ENCODE measurements around the gene C1QTNF4. TPM values are rescaled to one million over a fixed set of nuclear protein-coding genes. Genes with fewer than 3 reads are reported as not detected.

Gene C1QTNF4
- polyA plus RNA-seq, 4 donors, result 6.1 to 12.8 (median 9.5) TPM

Other genes with a start within 250 kb of the C1QTNF4 start
- under 1 TPM in 3 of 4 donors, not detected in 1; 0.03 to 0.14 (median 0.07) TPM for gene MYBPC3, start 241.7 kb downstream of the C1QTNF4 start, polyA plus RNA-seq (ENCODE audit: insufficient read length in 4 of 4)
- gene SPI1, start 215.9 kb downstream of the C1QTNF4 start, polyA plus RNA-seq (ENCODE audit: insufficient read length in 4 of 4), result 1 to 10 TPM; 3.4 to 7.8 (median 4.4) TPM
- 10 to 100 TPM; 42.6 to 72.0 (median 45.5) TPM for gene SLC39A13, start 185.8 kb downstream of the C1QTNF4 start, polyA plus RNA-seq (ENCODE audit: insufficient read length in 4 of 4)
- 100 to 1,000 TPM; 108 to 161 (median 148) TPM for gene PSMC3, start 168.0 kb downstream of the C1QTNF4 start, polyA plus RNA-seq (ENCODE audit: insufficient read length in 4 of 4)
- gene RAPSN, start 145.3 kb downstream of the C1QTNF4 start, polyA plus RNA-seq (ENCODE audit: insufficient read length in 4 of 4), result under 1 TPM in 2 of 4 donors, not detected in 2; 0.17 to 0.26 TPM
- gene CELF1, start 41.3 kb downstream of the C1QTNF4 start, polyA plus RNA-seq (ENCODE audit: insufficient read length in 4 of 4), result 100 to 1,000 TPM in 2 of 4 donors, 10 to 100 TPM in 2; 76.5 to 122 (median 106) TPM
- 10 to 100 TPM; 36.7 to 57.6 (median 51.7) TPM for gene PTPMT1, start 28.8 kb downstream of the C1QTNF4 start, polyA plus RNA-seq (ENCODE audit: insufficient read length in 4 of 4)
- gene KBTBD4, start 15.4 kb downstream of the C1QTNF4 start, polyA plus RNA-seq (ENCODE audit: insufficient read length in 4 of 4), result 10 to 100 TPM; 21.2 to 26.5 (median 25.0) TPM
- gene NDUFS3, start 15.3 kb downstream of the C1QTNF4 start, polyA plus RNA-seq (ENCODE audit: insufficient read length in 4 of 4), result 100 to 1,000 TPM in 3 of 4 donors, 10 to 100 TPM in 1; 80.5 to 151 (median 147) TPM
- 1 to 10 TPM in 1 of 4 donors, under 1 TPM in 3; 0.11 to 4.0 (median 0.37) TPM for gene FAM180B, start 7.7 kb downstream of the C1QTNF4 start, polyA plus RNA-seq (ENCODE audit: insufficient read length in 4 of 4)
- 100 to 1,000 TPM in 3 of 4 donors, 10 to 100 TPM in 1; 50.1 to 123 (median 110) TPM for gene MTCH2, start 48.1 kb upstream of the C1QTNF4 start, polyA plus RNA-seq (ENCODE audit: insufficient read length in 4 of 4)
- 10 to 100 TPM in 1 of 4 donors, 1 to 10 TPM in 3; 4.5 to 14.1 (median 8.6) TPM for gene AGBL2, start 121.0 kb upstream of the C1QTNF4 start, polyA plus RNA-seq (ENCODE audit: insufficient read length in 4 of 4)
- 100 to 1,000 TPM; 102 to 181 (median 131) TPM for gene FNBP4, start 172.9 kb upstream of the C1QTNF4 start, polyA plus RNA-seq (ENCODE audit: insufficient read length in 4 of 4)